Activated naive CD8-positive, alpha-beta T cell treated with anti-CD3 and anti-CD28 coated beads, Interleukin-2, amount 50 U/mL, for 24 hours (primary cell): Measurements from ENCODE around the gene LRRC55.

Experiments used
- ATAC-seq: fragments of 150-1000 bp; cut with Tn5 transposase; one replicate; pipeline ENCODE4 v1.10.0; 2021
- DNase-seq: peaks from one replicate; pipeline ENCODE4 v3.0.0; 2021
- H3K27ac Mint-ChIP-seq: one replicate; pipeline ENCODE4 v1.8.0; 2021; ENCODE audit warnings: mild to moderate bottlenecking, mixed read lengths
- H3K27me3 Mint-ChIP-seq: one replicate; pipeline ENCODE4 v1.8.0; 2021; ENCODE audit warnings: mixed read lengths
- H3K36me3 Mint-ChIP-seq: one replicate; pipeline ENCODE4 v1.8.0; 2021; ENCODE audit warnings: low read depth, mixed read lengths
- H3K4me1 Mint-ChIP-seq: one replicate; pipeline ENCODE4 v1.8.0; 2021; ENCODE audit warnings: mixed read lengths
- H3K4me3 Mint-ChIP-seq: one replicate; pipeline ENCODE4 v1.8.0; 2021; ENCODE audit warnings: mild to moderate bottlenecking, moderate library complexity, mixed read lengths
- H3K9me3 Mint-ChIP-seq: one replicate; pipeline ENCODE4 v1.8.0; 2021; ENCODE audit warnings: mixed read lengths

Gene LRRC55

GRCh38 chr11:57230316-57230715, 48.6 kb downstream of the LRRC55 start:
- Mint-ChIP-seq H3K27ac (no peak overlapping the region), H3K27me3 (peaks cover 48% of the 10 kb centered on the region), H3K36me3 (no peaks in the 10 kb centered on the region), H3K4me1 (no peaks in the 10 kb centered on the region), H3K9me3 (no peaks in the 10 kb centered on the region), H3K4me3 (no peak overlapping the region)
- no peak for ATAC-seq
- no peak for DNase-seq

GRCh38 chr11:57230791-57231538, 49.2 kb downstream of the LRRC55 start:
- Mint-ChIP-seq H3K36me3 (no peaks in the 10 kb centered on the region), H3K4me1 (no peaks in the 10 kb centered on the region), H3K9me3 (no peaks in the 10 kb centered on the region), H3K27ac (no peak overlapping the region), H3K27me3 (peaks cover 53% of the 10 kb centered on the region), H3K4me3 (no peak overlapping the region)
- no peak for DNase-seq
- no peak for ATAC-seq

- DNase-seq, result no peak
- H3K4me1 Mint-ChIP-seq, result no peaks in the 10 kb centered on the region
- no peak for ATAC-seq
- H3K4me3 Mint-ChIP-seq, result no peak overlapping the region
- H3K9me3 Mint-ChIP-seq, result no peaks in the 10 kb centered on the region
- peaks cover 58% of the 10 kb centered on the region for H3K27me3 Mint-ChIP-seq
- H3K36me3 Mint-ChIP-seq, result no peaks in the 10 kb centered on the region
- H3K27ac Mint-ChIP-seq, result no peak overlapping the region
Measured at GRCh38 chr11:57231539-57232253, 49.9 kb downstream of the LRRC55 start.

GRCh38 chr11:57233702-57234101, 51.9 kb downstream of the LRRC55 start:
- H3K27me3 Mint-ChIP-seq, result peaks cover 68% of the 10 kb centered on the region

DNA sequence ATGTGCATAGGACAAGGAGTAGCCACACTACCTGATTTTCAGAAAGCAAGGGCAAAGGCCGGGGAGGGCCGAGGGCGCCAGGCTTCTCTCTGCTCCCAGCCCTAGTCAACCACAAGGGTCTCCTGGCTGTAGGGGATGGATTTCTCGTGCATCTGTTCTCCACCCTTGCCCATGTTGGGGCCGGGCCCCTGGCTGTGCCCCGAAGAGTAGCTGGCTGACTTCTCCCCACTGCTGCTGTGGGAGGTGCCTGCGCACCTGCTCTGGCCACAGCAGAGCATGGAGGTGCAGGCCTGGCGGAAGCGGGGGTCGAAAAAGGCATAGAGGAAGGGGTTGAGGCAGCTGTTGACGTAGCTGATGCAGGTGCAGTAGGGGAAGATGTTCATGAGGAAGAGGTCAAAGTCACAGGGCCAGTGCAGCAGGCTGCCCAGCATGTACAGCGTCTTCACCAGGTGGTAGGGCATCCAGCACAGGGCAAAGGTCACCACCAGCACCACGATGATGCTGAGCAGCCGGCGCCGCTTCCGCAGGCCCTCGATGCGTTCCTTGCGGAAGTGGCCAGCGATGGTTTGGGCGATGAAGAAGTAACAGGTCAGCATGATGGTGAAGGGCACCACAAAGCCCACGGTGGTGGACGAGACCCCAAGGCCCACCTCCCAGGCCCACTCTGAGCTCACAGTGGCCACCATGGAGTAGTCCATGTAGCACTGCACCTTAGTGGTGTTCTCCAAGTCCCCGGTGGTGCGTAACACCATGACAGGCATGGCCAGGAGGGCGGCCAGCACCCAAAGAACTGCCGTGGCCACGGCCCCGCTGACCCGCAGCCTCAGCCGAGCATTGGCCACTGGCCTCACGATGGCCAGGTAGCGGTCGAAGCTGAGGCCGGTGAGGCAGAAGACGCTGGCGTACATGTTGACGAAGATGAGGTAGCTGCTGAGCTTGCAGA, 54.3 kb downstream of the LRRC55 start:
- Mint-ChIP-seq H3K9me3 (no peaks in the 10 kb centered on the region), H3K4me3 (no peak overlapping the region), H3K27ac (no peak overlapping the region), H3K27me3 (peaks cover 56% of the 10 kb centered on the region), H3K36me3 (no peaks in the 10 kb centered on the region), H3K4me1 (peaks cover 2% of the 10 kb centered on the region)
- DNase-seq (no peak), ATAC-seq (no peak)

More at GRCh38 chr11:57233702-57234101, 51.9 kb downstream of the LRRC55 start:
- peaks cover 2% of the 10 kb centered on the region for H3K4me1 Mint-ChIP-seq
- ATAC-seq (no peak), DNase-seq (no peak)
- no peak overlapping the region for H3K4me3 Mint-ChIP-seq
- no peak overlapping the region for H3K27ac Mint-ChIP-seq
- no peaks in the 10 kb centered on the region for H3K9me3 Mint-ChIP-seq
- no peaks in the 10 kb centered on the region for H3K36me3 Mint-ChIP-seq

DNA sequence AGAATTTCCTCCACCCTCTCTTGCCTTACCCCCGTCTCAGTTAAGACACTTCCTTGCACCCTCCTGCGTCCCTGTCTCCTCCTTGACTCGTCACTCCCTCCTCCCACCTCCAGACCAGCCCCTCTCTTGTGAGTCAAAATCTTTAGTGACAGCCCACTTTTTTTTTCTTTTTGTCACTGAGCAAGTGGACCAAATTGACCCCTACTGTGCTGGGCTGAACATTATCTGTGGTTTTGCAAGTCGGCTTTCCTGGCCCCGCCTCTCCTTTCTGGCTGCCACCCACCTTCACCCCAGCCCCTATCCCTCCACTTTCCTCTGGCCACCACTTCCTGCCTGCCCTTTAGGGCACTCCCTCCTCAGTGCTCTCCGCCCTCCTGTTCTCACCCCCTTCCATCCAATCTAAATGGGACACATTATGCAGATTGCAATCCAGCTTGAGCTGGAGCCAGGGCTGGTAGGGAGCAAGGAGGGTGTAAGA, 55.5 kb downstream of the LRRC55 start, which contains the start of gene APLNR:
TSS of gene APLNR (minus strand) at position 47 of the 478 bp plus-strand sequence. CDS start 246 bp downstream, outside the sequence.
- H3K27ac Mint-ChIP-seq, result no peak within 1 kb of the TSS
- no peak within 1 kb of the TSS for H3K4me3 Mint-ChIP-seq

DNA sequence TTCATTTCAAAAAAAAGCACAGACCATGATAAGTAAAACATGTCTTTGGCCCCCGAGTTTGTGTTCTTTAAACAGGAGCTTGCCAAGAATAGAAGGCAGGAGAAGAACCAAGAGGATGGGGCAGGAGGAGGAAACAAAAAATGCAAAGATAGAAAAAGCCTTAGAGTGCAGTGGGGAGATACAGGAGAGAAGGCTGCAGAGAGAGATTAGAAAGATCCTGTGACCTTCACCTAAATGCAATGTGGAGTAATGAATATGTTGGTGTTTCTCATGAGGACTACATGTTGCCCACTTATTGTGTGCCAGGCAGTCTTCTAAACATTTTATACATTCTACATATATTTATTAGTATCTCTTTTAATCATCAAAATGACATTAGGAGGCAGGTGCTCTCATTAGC, 57.6 kb downstream of the LRRC55 start:
- Mint-ChIP-seq H3K36me3 (no peaks in the 10 kb centered on the region), H3K4me1 (peaks cover 2% of the 10 kb centered on the region), H3K4me3 (no peak overlapping the region), H3K9me3 (no peaks in the 10 kb centered on the region), H3K27ac (no peak overlapping the region), H3K27me3 (peaks cover 30% of the 10 kb centered on the region)
- ATAC-seq (no peak), DNase-seq (no peak)

More for the DNA sequence above, 55.5 kb downstream of the LRRC55 start, which contains the start of gene APLNR:
- Mint-ChIP-seq H3K27me3 (peaks cover 46% of the 10 kb centered on the region), H3K36me3 (no peaks in the 10 kb centered on the region), H3K9me3 (no peaks in the 10 kb centered on the region), H3K4me1 (peaks cover 2% of the 10 kb centered on the region)
- DNase-seq (no peak), ATAC-seq (no peak)

DNA sequence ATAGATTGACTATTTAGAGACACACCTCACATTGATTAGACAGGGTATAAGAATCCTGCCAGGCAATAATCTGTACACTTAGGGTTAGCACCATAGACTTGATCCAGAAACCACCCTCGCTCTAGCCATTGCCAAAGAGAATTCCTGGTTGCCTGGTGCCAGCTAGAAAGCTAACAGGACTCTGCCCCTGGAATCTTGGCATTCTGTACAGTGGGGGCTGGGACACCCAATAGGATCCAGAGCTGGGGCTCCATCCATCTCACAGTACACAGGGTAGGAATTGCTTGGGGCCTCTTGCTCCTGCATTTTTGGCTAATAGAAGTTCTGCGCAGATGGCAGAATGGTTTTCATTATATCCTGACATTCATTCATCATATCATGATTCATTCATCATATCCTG, 58.3 kb downstream of the LRRC55 start:
- H3K36me3 Mint-ChIP-seq, result no peaks in the 10 kb centered on the region
- DNase-seq, result no peak
- no peak overlapping the region for H3K4me3 Mint-ChIP-seq
- H3K27ac Mint-ChIP-seq, result no peak overlapping the region
- H3K4me1 Mint-ChIP-seq, result peaks cover 4% of the 10 kb centered on the region
- no peak for ATAC-seq
- no peaks in the 10 kb centered on the region for H3K9me3 Mint-ChIP-seq
- H3K27me3 Mint-ChIP-seq, result peaks cover 25% of the 10 kb centered on the region

- H3K36me3 Mint-ChIP-seq, result no peaks in the 10 kb centered on the region
- no peak for DNase-seq
- peaks cover 20% of the 10 kb centered on the region for H3K27me3 Mint-ChIP-seq
- no peak overlapping the region for H3K27ac Mint-ChIP-seq
- no peaks in the 10 kb centered on the region for H3K9me3 Mint-ChIP-seq
- peaks cover 4% of the 10 kb centered on the region for H3K4me1 Mint-ChIP-seq
- ATAC-seq, result no peak
- H3K4me3 Mint-ChIP-seq, result no peak overlapping the region
Measured at GRCh38 chr11:57240757-57241156, 59.0 kb downstream of the LRRC55 start.
